ENCODE results near the gene STPG1.

GRCh38 chr1:24390924-24391782 lies 22.4 kb downstream of the STPG1 start:
- TF ChIP-seq CTCF (IDR thresholded peaks at IDR 0.05) (peak; percentile 92 to 98 (median 94)), POLR2A (IDR thresholded peaks at IDR 0.05) (no peak)
